ENCODE data around the gene AKR1A1.
A peak's percentile ranks its signal among the peaks of the same experiment; 100 is the strongest.

Gene AKR1A1

GRCh38 chr1:45550401-45551351 lies at the start of gene AKR1A1:
Gene AKR1A1, plus strand, starts transcription at chr1:45550826. Its CDS starts 10,969 bp downstream, at chr1:45561795.
- Histone ChIP-seq H3K4me1 (peaks cover 0 to 19% (median 13%) of the 10 kb centered on the region in 4 donors), H3K27ac (peak within 1 kb of the TSS; percentile 79 to 80), H3K9me3 (no peaks in the 10 kb centered on the region), H3K27me3 (no peaks in the 10 kb centered on the region), H3K36me3 (peaks cover 0 to 13% (median 0%) of the 10 kb centered on the region in 3 donors), H3K4me3 (peak within 1 kb of the TSS; percentile 64 to 66)
- intact Hi-C loops (cut with DNase I; ENCODE audit: low total_unique reads), result no loop called here
- TF ChIP-seq CTCF (IDR thresholded peaks at IDR 0.05), result no peak
- DNase-seq, result peak; percentile 82 to 93

GRCh38 chr1:45501505-45501859 lies 49.1 kb upstream of the AKR1A1 start:
- no peak for TF ChIP-seq CTCF (IDR thresholded peaks at IDR 0.05)
- Histone ChIP-seq H3K9me3 (no peaks in the 10 kb centered on the region), H3K27me3 (no peaks in the 10 kb centered on the region), H3K4me3 (no peak overlapping the region), H3K4me1 (peaks cover 0 to 20% (median 13%) of the 10 kb centered on the region in 4 donors), H3K27ac (no peak overlapping the region), H3K36me3 (no peaks in the 10 kb centered on the region)
- no peak for DNase-seq
- intact Hi-C loops (cut with DNase I; ENCODE audit: low total_unique reads), result no loop called here

DNA sequence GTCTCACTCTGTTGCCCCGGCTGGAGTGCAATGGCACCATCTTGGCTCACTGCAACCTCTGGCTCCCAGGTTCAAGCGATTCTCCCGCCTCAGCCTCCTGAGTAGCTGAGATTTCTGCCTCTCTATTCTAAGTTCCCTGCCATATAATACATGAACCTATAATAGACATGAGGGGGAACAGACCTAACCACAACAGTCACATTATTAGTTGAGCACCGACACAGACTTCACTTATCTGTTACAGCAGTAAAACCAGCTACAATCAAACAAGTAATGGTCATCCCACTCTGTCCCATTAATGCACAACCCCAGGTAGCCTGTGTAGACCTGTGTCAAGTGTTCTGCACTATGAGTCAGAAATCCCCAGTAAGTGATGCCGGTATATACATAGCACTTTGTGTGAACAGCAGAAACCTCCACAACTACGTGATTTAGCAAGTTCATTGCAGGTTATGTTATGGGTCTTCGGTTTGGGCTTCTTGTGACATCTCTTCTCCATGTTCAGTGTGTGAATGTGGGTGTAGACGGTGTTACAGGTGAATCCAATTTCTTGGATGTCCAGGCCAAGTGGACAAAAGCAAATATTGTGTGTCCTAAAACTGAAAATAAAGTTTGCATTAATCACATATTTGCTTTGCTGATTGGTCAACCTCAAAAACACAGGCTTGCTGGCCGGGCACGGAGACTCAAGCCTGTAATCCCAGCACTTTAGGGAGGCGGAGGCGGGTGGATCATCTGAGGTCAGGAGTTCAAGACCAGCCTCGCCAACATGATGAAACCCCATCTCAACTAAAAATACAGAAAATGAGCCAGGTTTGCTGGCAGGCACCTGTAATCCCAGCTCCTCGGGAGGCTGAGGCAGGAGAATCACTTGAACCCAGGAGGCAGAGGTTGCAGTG lies 46.9 kb upstream of the AKR1A1 start:
- Histone ChIP-seq H3K9me3 (no peaks in the 10 kb centered on the region), H3K36me3 (peaks cover 0 to 13% (median 6%) of the 10 kb centered on the region in 3 donors), H3K27ac (no peak overlapping the region), H3K4me1 (peaks cover 0 to 20% (median 13%) of the 10 kb centered on the region in 4 donors), H3K4me3 (no peak overlapping the region), H3K27me3 (no peaks in the 10 kb centered on the region)
- intact Hi-C loops (cut with DNase I; ENCODE audit: low total_unique reads), result no loop called here
- DNase-seq, result no peak
- no peak for TF ChIP-seq CTCF (IDR thresholded peaks at IDR 0.05)

GRCh38 chr1:45507195-45507594 lies 43.4 kb upstream of the AKR1A1 start:
- no peak for DNase-seq
- Histone ChIP-seq H3K36me3 (peaks cover 21 to 47% (median 41%) of the 10 kb centered on the region in 3 donors), H3K27me3 (no peaks in the 10 kb centered on the region), H3K27ac (no peak overlapping the region), H3K9me3 (no peaks in the 10 kb centered on the region), H3K4me1 (no peaks in the 10 kb centered on the region), H3K4me3 (no peak overlapping the region)
- intact Hi-C loops (cut with DNase I; ENCODE audit: low total_unique reads), result no loop called here
- no peak for TF ChIP-seq CTCF (IDR thresholded peaks at IDR 0.05)

GRCh38 chr1:45507893-45508292 lies 42.7 kb upstream of the AKR1A1 start:
- no peaks in the 10 kb centered on the region for H3K27me3 ChIP-seq
- no peaks in the 10 kb centered on the region for H3K9me3 ChIP-seq
- DNase-seq, result no peak
- H3K4me3 ChIP-seq, result no peak overlapping the region
- H3K27ac ChIP-seq, result no peak overlapping the region
- no peaks in the 10 kb centered on the region for H3K4me1 ChIP-seq
- peaks cover 28 to 54% (median 48%) of the 10 kb centered on the region in 3 donors for H3K36me3 ChIP-seq
- TF ChIP-seq CTCF (IDR thresholded peaks at IDR 0.05), result no peak
- intact Hi-C loops (cut with DNase I; ENCODE audit: low total_unique reads), result no loop called here
